ENCODE measurements around the gene KRT13.

- TF ChIP-seq, protein P1, sequence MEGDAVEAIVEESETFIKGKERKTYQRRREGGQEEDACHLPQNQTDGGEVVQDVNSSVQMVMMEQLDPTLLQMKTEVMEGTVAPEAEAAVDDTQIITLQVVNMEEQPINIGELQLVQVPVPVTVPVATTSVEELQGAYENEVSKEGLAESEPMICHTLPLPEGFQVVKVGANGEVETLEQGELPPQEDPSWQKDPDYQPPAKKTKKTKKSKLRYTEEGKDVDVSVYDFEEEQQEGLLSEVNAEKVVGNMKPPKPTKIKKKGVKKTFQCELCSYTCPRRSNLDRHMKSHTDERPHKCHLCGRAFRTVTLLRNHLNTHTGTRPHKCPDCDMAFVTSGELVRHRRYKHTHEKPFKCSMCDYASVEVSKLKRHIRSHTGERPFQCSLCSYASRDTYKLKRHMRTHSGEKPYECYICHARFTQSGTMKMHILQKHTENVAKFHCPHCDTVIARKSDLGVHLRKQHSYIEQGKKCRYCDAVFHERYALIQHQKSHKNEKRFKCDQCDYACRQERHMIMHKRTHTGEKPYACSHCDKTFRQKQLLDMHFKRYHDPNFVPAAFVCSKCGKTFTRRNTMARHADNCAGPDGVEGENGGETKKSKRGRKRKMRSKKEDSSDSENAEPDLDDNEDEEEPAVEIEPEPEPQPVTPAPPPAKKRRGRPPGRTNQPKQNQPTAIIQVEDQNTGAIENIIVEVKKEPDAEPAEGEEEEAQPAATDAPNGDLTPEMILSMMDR (conservative IDR thresholded peaks at IDR 0.05; ENCODE audit: low read depth in 2 of 2), result no peak
- no peak for TF ChIP-seq STAT1 (IDR thresholded peaks at IDR 0.05; ENCODE audit: unreplicated experiment)
- TF ChIP-seq, protein P2, sequence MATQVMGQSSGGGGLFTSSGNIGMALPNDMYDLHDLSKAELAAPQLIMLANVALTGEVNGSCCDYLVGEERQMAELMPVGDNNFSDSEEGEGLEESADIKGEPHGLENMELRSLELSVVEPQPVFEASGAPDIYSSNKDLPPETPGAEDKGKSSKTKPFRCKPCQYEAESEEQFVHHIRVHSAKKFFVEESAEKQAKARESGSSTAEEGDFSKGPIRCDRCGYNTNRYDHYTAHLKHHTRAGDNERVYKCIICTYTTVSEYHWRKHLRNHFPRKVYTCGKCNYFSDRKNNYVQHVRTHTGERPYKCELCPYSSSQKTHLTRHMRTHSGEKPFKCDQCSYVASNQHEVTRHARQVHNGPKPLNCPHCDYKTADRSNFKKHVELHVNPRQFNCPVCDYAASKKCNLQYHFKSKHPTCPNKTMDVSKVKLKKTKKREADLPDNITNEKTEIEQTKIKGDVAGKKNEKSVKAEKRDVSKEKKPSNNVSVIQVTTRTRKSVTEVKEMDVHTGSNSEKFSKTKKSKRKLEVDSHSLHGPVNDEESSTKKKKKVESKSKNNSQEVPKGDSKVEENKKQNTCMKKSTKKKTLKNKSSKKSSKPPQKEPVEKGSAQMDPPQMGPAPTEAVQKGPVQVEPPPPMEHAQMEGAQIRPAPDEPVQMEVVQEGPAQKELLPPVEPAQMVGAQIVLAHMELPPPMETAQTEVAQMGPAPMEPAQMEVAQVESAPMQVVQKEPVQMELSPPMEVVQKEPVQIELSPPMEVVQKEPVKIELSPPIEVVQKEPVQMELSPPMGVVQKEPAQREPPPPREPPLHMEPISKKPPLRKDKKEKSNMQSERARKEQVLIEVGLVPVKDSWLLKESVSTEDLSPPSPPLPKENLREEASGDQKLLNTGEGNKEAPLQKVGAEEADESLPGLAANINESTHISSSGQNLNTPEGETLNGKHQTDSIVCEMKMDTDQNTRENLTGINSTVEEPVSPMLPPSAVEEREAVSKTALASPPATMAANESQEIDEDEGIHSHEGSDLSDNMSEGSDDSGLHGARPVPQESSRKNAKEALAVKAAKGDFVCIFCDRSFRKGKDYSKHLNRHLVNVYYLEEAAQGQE (IDR thresholded peaks at IDR 0.05; ENCODE audit: unreplicated experiment), result no peak
- TF ChIP-seq EZH2 (IDR thresholded peaks at IDR 0.05; ENCODE audit: low read depth, unreplicated experiment), result no peak
- no peak for TF ChIP-seq EZH2phosphoT487 (IDR thresholded peaks at IDR 0.05; ENCODE audit: unreplicated experiment)
- no peak for TF ChIP-seq CREB1 (CRISPR knock-in tag; IDR thresholded peaks at IDR 0.05; ENCODE audit: low read depth)
- TF ChIP-seq POLR2AphosphoS5 (IDR thresholded peaks at IDR 0.05; ENCODE audit: low read depth), result no peak
- TF ChIP-seq JUNB (IDR thresholded peaks at IDR 0.05; ENCODE audit: unreplicated experiment), result no peak
- TF ChIP-seq NANOG (IDR thresholded peaks at IDR 0.05; ENCODE audit: borderline replicate concordance), result no peak
These were observed 41.7 kb downstream of the KRT13 start for GRCh38 chr17:41463746-41464145.
